WTC11 (cell line): ENCODE data around the gene TDRD6. TPM values are rescaled to one million over a fixed set of nuclear protein-coding genes. Genes with fewer than 3 reads are reported as not detected.
A peak's percentile ranks its signal among the peaks of the same experiment; 100 is the strongest.

Source experiments
- ATAC-seq: fragments of 200-7000 bp; cut with Tn5 transposase; 2 replicates; pipeline ENCODE4 v1.10.0; 2021; ENCODE audit warnings: mild to moderate bottlenecking, moderate library complexity
- CTCF ChIA-PET: fragments of 300-600 bp; sonication (Branson Sonifier 250); formaldehyde crosslinking; loops from one replicate; lab custom pipeline; 2021; ENCODE audit warnings: antibody characterized with exemption; lab: Charles Lee
- POLR2A ChIA-PET: fragments of 350-600 bp; sonication (Branson Sonifier 250); formaldehyde crosslinking; loops from one replicate; lab custom pipeline; 2021; ENCODE audit warnings: antibody characterized with exemption; lab: Charles Lee
- DNase-seq: peaks from one replicate; pipeline ENCODE4 v3.0.0; 2021; ENCODE audit warnings: low spot score
- H3K27ac Mint-ChIP-seq: 2 replicates; pipeline ENCODE4 v1.8.0; 2021; ENCODE audit warnings: mixed read lengths
- H3K27me3 Mint-ChIP-seq: 2 replicates; pipeline ENCODE4 v1.8.0; 2021; ENCODE audit warnings: low read depth, mild to moderate bottlenecking, moderate library complexity, mixed read lengths
- H3K36me3 Mint-ChIP-seq: 2 replicates; pipeline ENCODE4 v1.8.0; 2021; ENCODE audit warnings: mixed read lengths
- H3K4me1 Mint-ChIP-seq: 2 replicates; pipeline ENCODE4 v1.8.0; 2022; ENCODE audit warnings: mixed read lengths
- H3K4me3 Mint-ChIP-seq: 2 replicates; pipeline ENCODE4 v1.8.0; 2021; ENCODE audit warnings: mild to moderate bottlenecking, moderate library complexity, mixed read lengths
- H3K9me3 Mint-ChIP-seq: 2 replicates; pipeline ENCODE4 v1.8.0; 2021; ENCODE audit warnings: mixed read lengths
- CREB1 ChIP-seq: sonication (generic); formaldehyde crosslinking; IDR thresholded peaks from 2 replicates; pipeline ENCODE4 v1.8.0; 2023; ENCODE audit warnings: mild to moderate bottlenecking, missing genetic modification reagents
- CREM ChIP-seq: sonication (generic); formaldehyde crosslinking; IDR thresholded peaks from 2 replicates; pipeline ENCODE4 v1.8.1; 2022; ENCODE audit warnings: mild to moderate bottlenecking, missing genetic modification reagents, moderate library complexity
- E2F4 ChIP-seq: sonication (generic); formaldehyde crosslinking; IDR thresholded peaks from 2 replicates; pipeline ENCODE4 v1.8.1; 2022; ENCODE audit warnings: low read depth, mild to moderate bottlenecking, moderate library complexity, missing genetic modification reagents, borderline replicate concordance
- EMX1 ChIP-seq: fragments of 250-450 bp; sonication (Bioruptor Pico); IDR thresholded peaks from 2 replicates; pipeline ENCODE4 v1.8.0; 2021; ENCODE audit warnings: mild to moderate bottlenecking
- ETV6 ChIP-seq: sonication (generic); formaldehyde crosslinking; IDR thresholded peaks from 2 replicates; pipeline ENCODE4 v1.8.1; 2022; ENCODE audit warnings: mild to moderate bottlenecking, missing genetic modification reagents
- GRHL2 ChIP-seq: fragments of 250-450 bp; sonication (Bioruptor Pico); IDR thresholded peaks from 2 replicates; pipeline ENCODE4 v1.8.0; 2022; ENCODE audit warnings: mild to moderate bottlenecking, moderate library complexity; ENCODE audit not compliant: insufficient replicate concordance, severe bottlenecking
- HMGA2 ChIP-seq: fragments of 250-450 bp; sonication (Bioruptor Pico); IDR thresholded peaks from 2 replicates; pipeline ENCODE4 v1.4.0; 2021; ENCODE audit warnings: mild to moderate bottlenecking, moderate library complexity
- IRF2 ChIP-seq: sonication (generic); formaldehyde crosslinking; IDR thresholded peaks from 2 replicates; pipeline ENCODE4 v1.8.0; 2022; ENCODE audit warnings: low read depth, missing genetic modification reagents, borderline replicate concordance
- JAZF1 ChIP-seq: fragments of 250-450 bp; sonication (Bioruptor Pico); IDR thresholded peaks from 2 replicates; pipeline ENCODE4 v1.9.0; 2021; ENCODE audit warnings: moderate library complexity, mild to moderate bottlenecking, inconsistent platforms
- MYBL2 ChIP-seq: sonication (generic); formaldehyde crosslinking; IDR thresholded peaks from 2 replicates; pipeline ENCODE4 v1.8.1; 2023; ENCODE audit warnings: mild to moderate bottlenecking, moderate library complexity, missing genetic modification reagents
- NFYB ChIP-seq: sonication (generic); formaldehyde crosslinking; conservative IDR thresholded peaks from 2 replicates; pipeline ENCODE4 v1.8.0; 2022; ENCODE audit warnings: low read depth, missing genetic modification reagents
- NR3C1 ChIP-seq: sonication (generic); formaldehyde crosslinking; conservative IDR thresholded peaks from 2 replicates; pipeline ENCODE4 v1.8.1; 2023; ENCODE audit warnings: low read depth, mild to moderate bottlenecking, missing genetic modification reagents
- PRRX2 ChIP-seq: fragments of 250-450 bp; sonication (Bioruptor Pico); IDR thresholded peaks from 2 replicates; pipeline ENCODE4 v1.8.0; 2021; ENCODE audit warnings: mild to moderate bottlenecking
- RELA ChIP-seq: sonication (generic); formaldehyde crosslinking; IDR thresholded peaks from 2 replicates; pipeline ENCODE4 v1.8.1; 2022; ENCODE audit warnings: missing genetic modification reagents, mild to moderate bottlenecking, borderline replicate concordance
- SOX15 ChIP-seq: fragments of 250-450 bp; sonication (Bioruptor Pico); IDR thresholded peaks from 2 replicates; pipeline ENCODE4 v1.9.0; 2021; ENCODE audit warnings: mild to moderate bottlenecking
- TCF7 ChIP-seq: sonication (generic); formaldehyde crosslinking; IDR thresholded peaks from 2 replicates; pipeline ENCODE4 v1.8.0; 2022; ENCODE audit warnings: mild to moderate bottlenecking, low read depth, missing genetic modification reagents, moderate library complexity
- TEAD1 ChIP-seq: sonication (generic); formaldehyde crosslinking; IDR thresholded peaks from 2 replicates; pipeline ENCODE4 v1.8.0; 2022; ENCODE audit warnings: mild to moderate bottlenecking, missing genetic modification reagents
- TEAD4 ChIP-seq: sonication (generic); formaldehyde crosslinking; IDR thresholded peaks from 2 replicates; pipeline ENCODE4 v1.8.0; 2022; ENCODE audit warnings: mild to moderate bottlenecking, missing genetic modification reagents
- ZBTB43 ChIP-seq: sonication (generic); formaldehyde crosslinking; IDR thresholded peaks from 2 replicates; pipeline ENCODE4 v1.8.1; 2023; ENCODE audit warnings: mild to moderate bottlenecking, missing genetic modification reagents
- ZNF396 ChIP-seq: fragments of 250-450 bp; sonication (Bioruptor Pico); IDR thresholded peaks from 2 replicates; pipeline ENCODE4 v1.8.0; 2021; ENCODE audit warnings: mild to moderate bottlenecking, moderate library complexity, borderline replicate concordance
- total RNA-seq: library from RNA; stranded (reverse); gene quantifications from 3 replicates; pipeline ENCODE4 v1.2.3, GENCODE V29; 2021
- TF ChIP-seq, protein P1 (sequence below): sonication (generic); formaldehyde crosslinking; IDR thresholded peaks from 2 replicates; pipeline ENCODE4 v1.8.0; 2022; ENCODE audit warnings: mild to moderate bottlenecking, missing genetic modification reagents
- TF ChIP-seq, protein P2 (sequence below): sonication (generic); formaldehyde crosslinking; IDR thresholded peaks from 2 replicates; pipeline ENCODE4 v1.8.1; 2023; ENCODE audit warnings: mild to moderate bottlenecking, missing genetic modification reagents, moderate library complexity
- TF ChIP-seq, protein P3 (sequence below): sonication (generic); formaldehyde crosslinking; IDR thresholded peaks from 2 replicates; pipeline ENCODE4 v1.8.0; 2023; ENCODE audit warnings: mild to moderate bottlenecking, missing genetic modification reagents
- TF ChIP-seq, protein P4 (sequence below): fragments of 250-450 bp; sonication (Bioruptor Pico); IDR thresholded peaks from 2 replicates; pipeline ENCODE4 v1.9.0; 2021; ENCODE audit warnings: moderate library complexity, mild to moderate bottlenecking, inconsistent platforms, borderline replicate concordance

TDRD6 gene
- total RNA-seq, 1 experiment from 2014 or later, result 0.04 TPM

GRCh38 chr6:46704562-46704961 lies 16.9 kb downstream of the TDRD6 start:
- TF ChIP-seq ETV6 (CRISPR knock-in tag) (no peak), SOX15 (CRISPR knock-in tag) (no peak), HMGA2 (CRISPR knock-in tag) (no peak), NR3C1 (no peak), ZBTB43 (CRISPR knock-in tag) (no peak), PRRX2 (CRISPR knock-in tag) (no peak), CREB1 (CRISPR knock-in tag) (no peak), TEAD1 (CRISPR knock-in tag) (no peak), MYBL2 (CRISPR knock-in tag) (no peak), RELA (CRISPR knock-in tag) (no peak)
- TF ChIP-seq, protein P1, sequence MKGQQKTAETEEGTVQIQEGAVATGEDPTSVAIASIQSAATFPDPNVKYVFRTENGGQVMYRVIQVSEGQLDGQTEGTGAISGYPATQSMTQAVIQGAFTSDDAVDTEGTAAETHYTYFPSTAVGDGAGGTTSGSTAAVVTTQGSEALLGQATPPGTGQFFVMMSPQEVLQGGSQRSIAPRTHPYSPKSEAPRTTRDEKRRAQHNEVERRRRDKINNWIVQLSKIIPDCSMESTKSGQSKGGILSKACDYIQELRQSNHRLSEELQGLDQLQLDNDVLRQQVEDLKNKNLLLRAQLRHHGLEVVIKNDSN (CRISPR knock-in tag), result no peak
- TF ChIP-seq, protein P2, sequence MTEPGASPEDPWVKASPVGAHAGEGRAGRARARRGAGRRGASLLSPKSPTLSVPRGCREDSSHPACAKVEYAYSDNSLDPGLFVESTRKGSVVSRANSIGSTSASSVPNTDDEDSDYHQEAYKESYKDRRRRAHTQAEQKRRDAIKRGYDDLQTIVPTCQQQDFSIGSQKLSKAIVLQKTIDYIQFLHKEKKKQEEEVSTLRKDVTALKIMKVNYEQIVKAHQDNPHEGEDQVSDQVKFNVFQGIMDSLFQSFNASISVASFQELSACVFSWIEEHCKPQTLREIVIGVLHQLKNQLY (CRISPR knock-in tag), result no peak
- TF ChIP-seq, protein P3, sequence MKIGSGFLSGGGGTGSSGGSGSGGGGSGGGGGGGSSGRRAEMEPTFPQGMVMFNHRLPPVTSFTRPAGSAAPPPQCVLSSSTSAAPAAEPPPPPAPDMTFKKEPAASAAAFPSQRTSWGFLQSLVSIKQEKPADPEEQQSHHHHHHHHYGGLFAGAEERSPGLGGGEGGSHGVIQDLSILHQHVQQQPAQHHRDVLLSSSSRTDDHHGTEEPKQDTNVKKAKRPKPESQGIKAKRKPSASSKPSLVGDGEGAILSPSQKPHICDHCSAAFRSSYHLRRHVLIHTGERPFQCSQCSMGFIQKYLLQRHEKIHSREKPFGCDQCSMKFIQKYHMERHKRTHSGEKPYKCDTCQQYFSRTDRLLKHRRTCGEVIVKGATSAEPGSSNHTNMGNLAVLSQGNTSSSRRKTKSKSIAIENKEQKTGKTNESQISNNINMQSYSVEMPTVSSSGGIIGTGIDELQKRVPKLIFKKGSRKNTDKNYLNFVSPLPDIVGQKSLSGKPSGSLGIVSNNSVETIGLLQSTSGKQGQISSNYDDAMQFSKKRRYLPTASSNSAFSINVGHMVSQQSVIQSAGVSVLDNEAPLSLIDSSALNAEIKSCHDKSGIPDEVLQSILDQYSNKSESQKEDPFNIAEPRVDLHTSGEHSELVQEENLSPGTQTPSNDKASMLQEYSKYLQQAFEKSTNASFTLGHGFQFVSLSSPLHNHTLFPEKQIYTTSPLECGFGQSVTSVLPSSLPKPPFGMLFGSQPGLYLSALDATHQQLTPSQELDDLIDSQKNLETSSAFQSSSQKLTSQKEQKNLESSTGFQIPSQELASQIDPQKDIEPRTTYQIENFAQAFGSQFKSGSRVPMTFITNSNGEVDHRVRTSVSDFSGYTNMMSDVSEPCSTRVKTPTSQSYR (CRISPR knock-in tag), result no peak
- Mint-ChIP-seq H3K4me3 (no peak overlapping the region), H3K36me3 (no peaks in the 10 kb centered on the region), H3K27ac (no peak overlapping the region), H3K4me1 (peaks cover 8% of the 10 kb centered on the region), H3K9me3 (no peaks in the 10 kb centered on the region; the same call in 1 of the 2 replicates), H3K27me3 (no peaks in the 10 kb centered on the region)
- peak; percentile 65; the same call in 1 of the 2 replicates for ATAC-seq
- ChIA-PET POLR2A (no interaction called here), CTCF (interaction anchor here (0.7 to 1.0 kb wide), 3 partner anchors 30 to 144 kb away, joined by 3 to 4 read pairs (median 3); partner anchors contain the start of gene PLA2G7)
- no peak for DNase-seq

DNA sequence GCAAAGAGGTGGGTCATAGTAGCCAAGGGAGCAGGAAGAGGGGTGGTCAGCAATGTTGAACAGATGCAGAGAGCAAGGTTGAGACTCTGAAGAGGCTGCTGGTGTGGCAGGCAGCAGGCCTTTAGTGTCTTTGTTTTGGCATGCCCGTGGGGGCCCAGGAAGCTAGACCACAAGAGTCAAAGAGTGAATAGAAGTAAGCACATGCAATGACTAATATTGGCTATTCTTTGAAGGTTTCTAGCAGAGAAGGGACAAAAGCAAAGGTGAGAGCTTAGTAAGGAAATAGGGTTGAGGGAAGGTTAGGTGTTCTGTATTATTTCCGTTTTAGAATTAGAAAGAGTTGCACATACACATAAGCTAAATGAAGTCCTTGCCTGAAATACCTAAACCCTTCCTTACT lies 18.8 kb downstream of the TDRD6 start:
- TF ChIP-seq JAZF1 (CRISPR knock-in tag) (no peak), GRHL2 (no peak), TCF7 (CRISPR knock-in tag) (no peak), TEAD4 (CRISPR knock-in tag) (no peak), IRF2 (no peak), RELA (CRISPR knock-in tag) (no peak), ZNF396 (no peak), CREM (CRISPR knock-in tag) (no peak), E2F4 (CRISPR knock-in tag) (no peak), EMX1 (CRISPR knock-in tag) (no peak), NFYB (no peak)
- TF ChIP-seq, protein P4, sequence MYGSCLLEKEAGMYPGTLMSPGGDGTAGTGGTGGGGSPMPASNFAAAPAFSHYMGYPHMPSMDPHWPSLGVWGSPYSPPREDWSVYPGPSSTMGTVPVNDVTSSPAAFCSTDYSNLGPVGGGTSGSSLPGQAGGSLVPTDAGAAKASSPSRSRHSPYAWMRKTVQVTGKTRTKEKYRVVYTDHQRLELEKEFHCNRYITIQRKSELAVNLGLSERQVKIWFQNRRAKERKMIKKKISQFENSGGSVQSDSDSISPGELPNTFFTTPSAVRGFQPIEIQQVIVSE, result no peak
- TF ChIP-seq, protein P2 (CRISPR knock-in tag), result no peak
- Mint-ChIP-seq H3K27me3 (no peaks in the 10 kb centered on the region), H3K9me3 (no peaks in the 10 kb centered on the region; the same call in 1 of the 2 replicates), H3K4me3 (no peak overlapping the region), H3K4me1 (peaks cover 8% of the 10 kb centered on the region), H3K27ac (no peak overlapping the region), H3K36me3 (no peaks in the 10 kb centered on the region)
- no peak for DNase-seq
- POLR2A ChIA-PET, result no interaction called here
- CTCF ChIA-PET, result no interaction called here
- ATAC-seq, result no peak
